ENCODE measurements around the gene PLXNA4.

DNA sequence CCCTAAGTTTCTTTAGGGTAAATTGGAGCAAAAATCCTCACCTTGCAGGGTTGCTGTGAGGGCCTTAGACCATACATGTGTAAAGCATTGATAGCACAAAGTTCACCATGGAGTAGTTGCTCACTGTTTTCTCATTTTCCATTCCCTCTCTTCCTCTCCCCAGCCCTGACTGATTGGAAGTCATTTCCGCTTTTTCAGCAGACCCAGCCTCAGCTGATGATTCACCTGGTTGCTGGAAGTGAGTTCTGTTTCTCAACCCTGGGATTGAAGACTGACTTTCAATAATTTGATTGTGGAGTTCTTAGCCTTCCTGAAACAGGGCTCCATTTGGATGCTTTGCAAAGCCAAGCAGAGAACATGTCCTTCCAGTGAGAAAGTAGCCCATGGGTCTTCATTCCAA is 107.0 kb downstream of the PLXNA4 start:
- TF ChIP-seq NFRKB (IDR thresholded peaks at IDR 0.05): no peak
- no peak for TF ChIP-seq FOXM1 (IDR thresholded peaks at IDR 0.05; ENCODE audit: borderline replicate concordance)
- no peak for TF ChIP-seq FOXA1 (IDR thresholded peaks at IDR 0.05)
